Right renal pelvis (tissue), 4 donors: ENCODE results near the gene GOLGA8S. TPM values are rescaled to one million over a fixed set of nuclear protein-coding genes. Genes with fewer than 3 reads are reported as not detected.
"Not testable (repeated sequence)": the region's sequence is repeated elsewhere in the genome, so short reads cannot be mapped to it uniquely, and the experiment has no call there.

Experiments used
- DNase-seq, 4 donors: peaks; one replicate each; pipeline ENCODE4 v3.0.0-alpha.2; 2013; ENCODE audit warnings: low read depth in 4 of 4, low spot score in 3 of 4, missing footprints in 1 of 4
- polyA plus RNA-seq, 4 donors: library from polyadenylated mRNA; unstranded; fragments of 120-200 nt; gene quantifications; one replicate each; pipeline ENCODE4 v1.2.1, GENCODE V29; 2013; ENCODE audit not compliant: insufficient read length in 4 of 4

The GOLGA8S gene
- polyA plus RNA-seq, 4 donors: 0.79 to 1.3 (median 1.0) TPM

- DNase-seq: no peak
Measured at GRCh38 chr15:23395832-23396231, 41.3 kb downstream of the GOLGA8S start.

GRCh38 chr15:23397779-23398178, 43.2 kb downstream of the GOLGA8S start:
- DNase-seq: no peak

GRCh38 chr15:23398357-23398756, 43.8 kb downstream of the GOLGA8S start:
- not testable (repeated sequence) for DNase-seq

DNA sequence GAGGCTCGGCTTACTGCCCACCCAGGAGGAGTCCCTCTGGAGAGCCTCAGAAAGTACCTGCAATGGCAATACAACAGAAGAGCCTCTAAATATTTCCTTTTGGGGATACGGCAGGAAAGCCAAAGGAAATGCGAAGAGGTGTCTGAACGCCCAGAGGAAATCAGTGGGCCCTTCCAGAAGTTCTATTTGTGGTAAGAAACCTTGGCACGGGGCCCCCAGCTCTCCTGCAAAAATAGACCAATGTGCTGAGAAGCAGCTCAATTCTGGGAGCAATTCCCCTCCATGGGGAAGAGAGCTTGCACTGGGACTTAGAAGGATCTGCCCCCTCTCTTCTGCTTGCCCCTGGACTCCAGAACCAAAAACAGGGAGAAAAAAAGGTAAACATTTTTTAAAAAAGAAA, 44.7 kb downstream of the GOLGA8S start:
- DNase-seq: not testable (repeated sequence)

- no peak for DNase-seq
Measured at GRCh38 chr15:23401627-23402026, 47.1 kb downstream of the GOLGA8S start.

DNA sequence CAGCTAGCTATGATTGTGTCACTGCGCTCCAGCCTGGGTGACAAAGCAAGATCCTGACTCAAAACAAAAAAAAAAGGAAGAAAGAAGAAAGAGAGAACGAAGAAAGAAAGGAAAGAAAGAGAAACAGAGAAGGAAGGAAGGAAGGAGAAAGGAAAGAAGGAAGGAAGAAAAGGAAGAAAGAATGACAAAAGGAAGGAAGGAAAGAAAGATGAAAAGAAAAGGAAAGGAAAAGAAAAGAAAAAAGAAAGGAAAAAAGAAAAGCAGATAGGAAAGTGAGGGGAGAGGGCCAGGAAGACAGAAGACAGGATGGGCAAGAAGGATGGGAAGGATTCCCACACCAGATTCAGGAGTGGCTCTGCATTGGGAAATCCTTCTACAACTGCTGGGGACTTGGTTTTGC, 47.6 kb downstream of the GOLGA8S start:
- DNase-seq: no peak

GRCh38 chr15:23402544-23402943, 48.0 kb downstream of the GOLGA8S start:
- DNase-seq: no peak

DNA sequence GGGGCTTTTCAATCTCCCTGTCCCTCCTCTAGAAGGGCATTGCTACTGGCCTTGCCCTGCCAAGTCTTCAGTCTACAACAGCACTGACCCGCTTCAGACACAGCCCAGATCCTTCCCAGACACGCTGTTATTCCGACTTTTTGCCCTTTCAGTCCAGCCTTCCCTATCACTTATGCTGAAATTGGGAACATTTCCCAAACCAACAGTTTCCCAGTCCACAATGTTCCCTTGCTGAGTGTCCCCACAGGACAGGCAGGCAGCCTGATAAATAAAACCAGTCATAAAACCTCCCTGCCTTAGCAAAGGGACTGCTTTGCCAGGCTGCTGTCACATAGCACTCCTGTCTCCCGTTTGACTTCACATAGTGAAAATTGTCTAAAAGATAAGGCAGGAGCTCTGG, 49.0 kb downstream of the GOLGA8S start:
- DNase-seq: no peak

- no peak for DNase-seq
Measured at GRCh38 chr15:23411841-23412240, 57.3 kb downstream of the GOLGA8S start.

DNA sequence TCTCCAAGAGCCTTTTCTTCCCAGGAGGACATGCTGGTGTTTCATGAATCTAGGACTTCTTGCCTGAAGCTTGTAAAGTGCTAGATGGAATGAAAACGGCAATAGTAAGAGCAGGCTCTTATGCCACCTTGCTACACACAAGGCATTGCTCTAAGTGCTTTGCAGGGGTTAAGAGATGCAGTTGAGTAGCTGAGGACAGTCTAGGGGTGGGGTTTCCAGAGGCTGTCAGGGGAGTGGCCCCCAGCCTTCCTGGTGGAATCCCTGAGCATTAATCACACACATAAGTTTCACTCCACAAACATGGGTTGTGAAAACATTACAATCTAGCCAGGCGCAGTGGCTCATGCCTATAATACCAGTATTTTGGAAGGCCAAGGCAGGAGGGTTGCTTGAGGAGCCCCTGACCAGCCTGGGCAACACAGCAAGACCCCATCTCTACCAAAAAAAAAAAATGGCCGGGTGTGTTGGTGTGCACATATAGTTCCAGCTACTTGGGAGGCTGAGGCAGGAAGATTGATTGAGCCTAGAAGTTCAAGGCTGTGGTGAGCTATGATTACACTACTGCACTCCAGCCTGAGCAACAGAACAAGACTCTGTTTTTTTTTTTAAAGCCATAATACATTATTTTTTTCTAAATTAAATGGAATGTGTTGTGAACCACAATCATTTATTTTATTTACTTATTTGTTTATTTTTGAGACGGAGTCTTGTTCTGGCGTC, 58.5 kb downstream of the GOLGA8S start:
- DNase-seq: not testable (repeated sequence)

Other genes starting within 250 kb of the GOLGA8S start
- gene GOLGA6L1, start 217.9 kb upstream of the GOLGA8S start, polyA plus RNA-seq: not detected
- not detected for gene GOLGA6L26, start 20.6 kb upstream of the GOLGA8S start, polyA plus RNA-seq
- gene GOLGA6L2, start 92.5 kb downstream of the GOLGA8S start, polyA plus RNA-seq: under 1 TPM in 1 of 4 donors, not detected in 3; 0.03 TPM
- 1 to 10 TPM in 3 of 4 donors, under 1 TPM in 1; 0.26 to 2.2 (median 1.3) TPM for gene MKRN3, start 210.9 kb downstream of the GOLGA8S start, polyA plus RNA-seq